ENCODE data around the gene ARPC1B.
A peak's percentile ranks its signal among the peaks of the same experiment; 100 is the strongest.

Gene ARPC1B

GRCh38 chr7:99389772-99390171, 15.2 kb downstream of the ARPC1B start:
- DNase-seq (ENCODE audit: low spot score): no peak

GRCh38 chr7:99390941-99391602, 16.5 kb downstream of the ARPC1B start:
- DNase-seq (ENCODE audit: low spot score): no peak

GRCh38 chr7:99392046-99392445, 17.5 kb downstream of the ARPC1B start:
- no peak for DNase-seq (ENCODE audit: low spot score)

- DNase-seq (ENCODE audit: low spot score): peak; percentile 87
Measured at GRCh38 chr7:99392659-99393354, 18.3 kb downstream of the ARPC1B start.

- DNase-seq (ENCODE audit: low spot score): peak; percentile 89
Measured at GRCh38 chr7:99393355-99394187, 19.0 kb downstream of the ARPC1B start.

GRCh38 chr7:99394188-99394502, 19.6 kb downstream of the ARPC1B start:
- no peak for DNase-seq (ENCODE audit: low spot score)

GRCh38 chr7:99395616-99396327, 21.2 kb downstream of the ARPC1B start:
- DNase-seq (ENCODE audit: low spot score): no peak

- no peak for DNase-seq (ENCODE audit: low spot score)
Measured at GRCh38 chr7:99396418-99397296, 22.1 kb downstream of the ARPC1B start.

- DNase-seq (ENCODE audit: low spot score): no peak
Measured at GRCh38 chr7:99397297-99397983, 22.9 kb downstream of the ARPC1B start.

GRCh38 chr7:99398891-99399445, 24.4 kb downstream of the ARPC1B start:
- no peak for DNase-seq (ENCODE audit: low spot score)

GRCh38 chr7:99399597-99399996, 25.1 kb downstream of the ARPC1B start:
- no peak for DNase-seq (ENCODE audit: low spot score)

GRCh38 chr7:99402854-99403253, 28.3 kb downstream of the ARPC1B start:
- no peak for DNase-seq (ENCODE audit: low spot score)

- no peak for DNase-seq (ENCODE audit: low spot score)
Measured at GRCh38 chr7:99403764-99404163, 29.2 kb downstream of the ARPC1B start.

GRCh38 chr7:99404235-99404976, 29.9 kb downstream of the ARPC1B start:
- DNase-seq (ENCODE audit: low spot score): no peak

GRCh38 chr7:99404977-99405320, 30.4 kb downstream of the ARPC1B start:
- no peak for DNase-seq (ENCODE audit: low spot score)

- DNase-seq (ENCODE audit: low spot score): no peak
Measured at GRCh38 chr7:99406557-99406956, 32.0 kb downstream of the ARPC1B start.

- no peak for DNase-seq (ENCODE audit: low spot score)
Measured at GRCh38 chr7:99407872-99408378, 33.4 kb downstream of the ARPC1B start.

GRCh38 chr7:99408379-99409191, 34.1 kb downstream of the ARPC1B start, which contains the start of the genes BUD31 and PDAP1:
BUD31 (plus strand) TSS chr7:99408969; CDS start chr7:99411093, 2,124 bp downstream.
PDAP1 (minus strand) TSS chr7:99408597; CDS start chr7:99408548, 49 bp downstream.
- DNase-seq (ENCODE audit: low spot score): peak; percentile 93

GRCh38 chr7:99409192-99409572, 34.7 kb downstream of the ARPC1B start:
- DNase-seq (ENCODE audit: low spot score): no peak
